Thyroid gland (tissue), 4 donors: ENCODE data around the gene NPEPPS.
"Not testable (repeated sequence)": the region's sequence is repeated elsewhere in the genome, so short reads cannot be mapped to it uniquely, and the experiment has no call there.

Source experiments
- CTCF ChIP-seq, 6 experiments: fragments of 200-600 bp in 3 of 6; fragments of 450-650 bp in 3 of 6; sonication (generic) in 3 of 6; IDR thresholded peaks; one replicate each; pipeline ENCODE4 v1.5.1; 2016 to 2019; ENCODE audit warnings: antibody characterized with exemption in 6 of 6, mild to moderate bottlenecking in 2 of 6, inconsistent platforms in 1 of 6, moderate library complexity in 1 of 6
- POLR2A ChIP-seq, 2 donors: fragments of 450-650 bp; IDR thresholded peaks; one replicate each; pipeline ENCODE4 v1.6.1; 2017; ENCODE audit warnings: antibody characterized with exemption in 2 of 2, mild to moderate bottlenecking in 2 of 2, moderate library complexity in 1 of 2

- TF ChIP-seq CTCF, POLR2A (IDR thresholded peaks at IDR 0.05): not testable (repeated sequence)
These were observed 11.5 kb upstream of the NPEPPS start for GRCh38 chr17:47519365-47519764.
